HG03575 (cell line): ENCODE data around the gene PLEKHM3.

Source experiments
- ATAC-seq: cut with Tn5 transposase; IDR thresholded peaks from one replicate; pipeline ENCODE4 v1.9.1; 2021; ENCODE audit not compliant: unreplicated experiment, insufficient number of reproducible peaks, low FRiP score; ENCODE audit errors: extremely low read depth

Gene PLEKHM3

DNA sequence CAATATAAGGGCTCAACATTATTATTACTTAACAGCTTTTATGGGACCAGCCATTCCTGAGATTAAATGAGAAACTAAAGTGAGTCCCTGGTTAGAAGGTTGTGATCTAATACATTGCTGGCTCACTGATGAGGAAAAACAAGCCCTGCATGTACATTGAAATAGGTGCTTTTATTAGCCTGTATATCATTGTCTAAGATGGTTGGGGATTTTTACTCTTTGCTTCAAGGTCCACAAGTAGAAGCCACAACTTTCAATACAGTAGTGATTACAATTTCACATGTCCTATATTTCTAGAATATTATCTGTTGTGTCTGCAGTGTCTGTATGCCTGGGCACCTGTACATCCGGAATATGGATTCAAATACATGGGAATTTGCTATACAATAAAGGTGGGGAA is 151.5 kb downstream of the PLEKHM3 start:
- peak; percentile 82 for ATAC-seq

DNA sequence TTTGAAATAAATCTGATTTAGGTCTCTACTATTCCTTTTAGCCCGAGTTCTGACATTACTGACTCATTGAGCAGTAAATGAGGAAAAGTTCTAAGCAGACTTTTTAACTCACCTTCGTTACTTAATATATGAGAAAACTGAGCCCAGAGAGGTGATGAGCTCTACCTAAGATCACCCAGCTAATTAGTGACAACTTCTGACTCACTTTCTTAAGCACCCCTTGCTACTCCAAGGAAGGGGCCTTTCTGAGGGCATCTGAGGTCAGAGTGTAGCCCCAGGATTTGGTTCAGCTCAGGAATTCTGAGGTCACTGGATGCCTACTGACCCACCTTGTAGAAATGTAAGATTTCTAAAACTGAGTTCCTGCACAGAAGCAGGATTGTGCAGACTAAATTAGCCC is 153.4 kb downstream of the PLEKHM3 start:
- ATAC-seq: no peak

DNA sequence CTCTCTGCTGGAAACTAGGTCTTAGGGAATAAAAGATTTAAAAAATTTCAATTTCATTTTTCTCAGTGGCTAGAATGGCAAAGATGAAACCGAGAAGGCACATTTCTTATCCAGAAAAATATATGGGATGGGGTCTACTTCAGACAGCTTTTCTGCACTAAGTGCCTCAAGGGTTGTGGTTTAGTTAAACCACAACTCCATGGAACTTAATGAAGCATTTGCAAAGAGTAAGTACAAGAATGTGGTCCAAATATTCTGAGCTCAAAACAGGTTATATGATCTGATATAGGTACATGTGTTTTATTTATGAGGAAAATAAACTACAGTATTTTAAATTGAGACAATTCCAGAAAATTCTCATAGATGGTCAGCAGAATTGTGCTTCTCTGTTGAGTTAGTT is 153.8 kb downstream of the PLEKHM3 start:
- ATAC-seq: no peak

DNA sequence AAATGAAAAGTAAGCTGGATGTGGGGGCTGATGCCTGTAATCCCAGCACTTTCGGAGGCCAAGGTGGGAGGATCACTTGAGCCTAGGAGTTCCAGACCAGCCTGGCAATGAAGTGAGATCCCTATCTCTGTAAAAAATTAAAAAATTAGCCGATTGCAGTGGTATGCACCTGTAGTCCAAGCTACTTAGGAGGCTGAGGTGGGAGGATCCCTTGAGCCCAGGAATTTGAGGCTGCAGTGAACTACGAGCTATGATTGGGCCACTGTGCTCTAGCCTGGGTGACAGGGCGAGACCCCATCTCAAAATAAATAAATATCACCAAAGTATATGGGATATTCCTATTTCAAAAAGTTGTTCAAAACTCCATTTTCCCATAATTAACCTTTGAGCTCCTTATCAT is 154.5 kb downstream of the PLEKHM3 start:
- ATAC-seq: no peak

DNA sequence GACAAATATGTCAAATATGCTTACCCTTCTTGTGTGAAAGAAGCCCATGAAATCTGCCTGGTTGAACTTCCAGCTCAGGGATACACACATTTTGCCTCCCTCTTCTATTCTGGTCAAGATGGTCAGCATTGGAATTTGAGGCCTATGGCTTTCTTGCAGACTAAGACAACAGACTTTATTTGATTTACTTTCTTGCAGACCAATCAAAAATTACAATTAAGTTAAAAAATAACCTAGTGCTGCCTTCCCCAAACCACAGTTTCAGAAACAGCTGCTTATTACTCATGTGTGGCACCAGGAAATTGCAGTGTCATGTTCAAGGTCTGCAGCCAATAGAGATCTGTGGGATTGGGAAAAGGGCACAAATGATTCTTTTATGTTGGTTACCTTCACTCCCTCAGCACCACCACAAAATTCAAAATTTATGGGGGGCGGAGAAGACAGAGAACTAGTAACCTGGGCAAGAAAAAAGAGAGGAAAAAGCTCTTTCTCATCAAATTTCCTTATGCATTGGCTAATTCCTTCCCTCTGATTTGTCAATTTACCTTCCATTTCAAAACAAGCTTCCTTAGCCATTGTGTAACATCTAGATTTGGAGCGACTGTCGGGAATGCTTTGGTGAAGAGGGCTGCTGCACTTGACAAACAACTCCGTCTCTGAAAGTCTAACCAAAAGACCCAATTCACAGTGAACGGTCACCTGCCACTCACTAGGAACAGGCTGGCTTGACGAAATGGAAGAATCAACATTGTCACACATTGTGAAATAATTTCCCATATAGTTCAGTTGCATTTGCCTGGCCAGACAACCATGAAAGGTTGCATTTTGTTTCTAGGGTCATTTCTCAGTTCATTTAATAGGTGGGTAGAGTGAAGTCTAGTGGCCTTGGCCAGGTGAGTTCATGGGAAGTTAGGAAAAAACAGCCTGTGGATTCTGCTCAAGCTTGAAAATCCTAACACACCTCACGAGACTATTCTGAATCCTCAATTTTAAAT is 155.2 kb downstream of the PLEKHM3 start:
- no peak for ATAC-seq

DNA sequence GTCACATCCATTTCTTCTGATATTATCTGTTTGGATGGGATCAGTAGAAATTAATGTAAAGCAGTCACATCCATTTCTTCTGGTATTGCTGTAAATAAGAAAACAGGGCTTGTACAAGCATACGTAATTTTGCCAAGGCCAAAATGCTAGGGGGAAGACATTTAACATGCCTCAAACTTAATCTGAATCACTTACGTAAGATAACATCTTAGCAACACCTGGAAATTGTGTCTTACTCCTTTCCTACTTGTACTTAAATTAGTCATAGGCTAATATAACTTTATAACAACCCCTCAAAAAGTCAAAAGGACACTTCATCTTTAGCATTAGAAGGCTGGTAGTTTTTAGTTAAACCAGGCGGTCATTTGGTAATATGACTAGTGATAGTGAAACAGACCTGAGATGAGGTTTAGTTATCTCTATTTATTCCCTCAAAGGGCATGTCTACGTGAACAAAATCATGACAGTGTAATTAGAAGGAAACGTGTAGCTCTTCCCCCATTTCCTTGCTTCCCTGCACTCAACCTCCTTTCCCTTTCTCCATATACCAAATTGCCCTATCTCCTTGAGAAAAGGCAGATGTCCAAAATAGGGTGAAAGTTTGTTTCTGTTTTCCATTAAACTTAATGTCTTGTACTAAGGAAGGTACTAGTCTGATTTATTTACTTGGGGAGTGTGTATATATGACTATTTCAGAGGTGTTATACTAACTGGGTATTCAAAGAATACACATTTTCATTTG is 156.3 kb downstream of the PLEKHM3 start:
- ATAC-seq: no peak

DNA sequence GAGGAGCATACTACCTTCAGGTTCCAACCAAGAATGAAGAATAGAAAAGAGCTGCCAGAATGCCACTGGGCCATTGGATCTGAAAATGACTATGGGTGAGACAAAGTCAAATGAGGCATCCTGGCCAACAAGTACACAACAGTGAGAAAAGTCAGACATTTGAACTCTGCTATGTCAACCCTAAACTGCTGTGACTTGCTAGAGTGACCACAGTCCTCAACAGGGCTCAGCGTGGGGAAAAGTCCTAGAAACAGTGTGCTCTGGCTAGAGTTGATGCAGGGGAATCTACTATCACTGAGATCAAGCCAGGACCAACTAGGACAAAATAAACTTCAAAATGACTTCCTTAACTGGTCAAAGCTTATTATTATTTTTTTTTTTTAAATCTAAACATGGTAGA is 157.4 kb downstream of the PLEKHM3 start:
- ATAC-seq: no peak

DNA sequence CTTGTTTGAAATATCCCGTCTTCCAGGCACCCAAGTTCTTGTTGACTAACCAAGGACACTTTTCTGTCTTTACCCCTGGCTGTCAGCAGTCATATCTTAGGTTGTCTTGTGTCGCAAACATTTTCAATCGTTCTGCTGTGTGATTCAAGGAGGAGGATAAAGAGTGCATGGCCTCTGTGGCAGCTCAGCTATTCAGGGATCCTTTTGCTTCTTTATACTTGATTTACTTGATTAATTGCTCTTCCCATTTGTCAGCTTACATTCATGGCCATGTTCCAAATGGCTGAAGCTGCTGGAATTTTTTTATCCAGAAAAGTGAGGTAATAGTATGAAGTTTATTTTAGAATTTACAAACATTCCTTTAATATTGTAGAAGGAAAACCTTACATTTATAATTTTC is 158.3 kb downstream of the PLEKHM3 start:
- ATAC-seq: no peak

DNA sequence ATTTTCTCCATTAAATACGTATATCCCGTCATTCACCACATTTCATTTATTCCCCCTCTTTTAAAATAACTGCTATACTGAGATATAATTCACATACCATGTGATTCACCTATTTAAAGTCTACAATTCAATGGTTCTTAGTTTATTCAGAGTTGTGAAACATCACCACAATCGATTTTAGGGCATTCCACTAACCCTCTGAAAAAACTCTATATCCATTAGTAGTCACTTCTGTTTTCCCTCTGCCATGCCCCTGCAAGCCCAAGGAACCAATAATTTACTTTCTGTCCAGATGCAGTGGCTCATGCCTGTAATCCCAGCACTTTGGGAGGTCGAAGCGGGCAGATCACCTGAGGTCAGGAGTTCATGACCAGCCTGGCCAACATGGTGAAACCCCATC is 160.1 kb downstream of the PLEKHM3 start:
- ATAC-seq: no peak

DNA sequence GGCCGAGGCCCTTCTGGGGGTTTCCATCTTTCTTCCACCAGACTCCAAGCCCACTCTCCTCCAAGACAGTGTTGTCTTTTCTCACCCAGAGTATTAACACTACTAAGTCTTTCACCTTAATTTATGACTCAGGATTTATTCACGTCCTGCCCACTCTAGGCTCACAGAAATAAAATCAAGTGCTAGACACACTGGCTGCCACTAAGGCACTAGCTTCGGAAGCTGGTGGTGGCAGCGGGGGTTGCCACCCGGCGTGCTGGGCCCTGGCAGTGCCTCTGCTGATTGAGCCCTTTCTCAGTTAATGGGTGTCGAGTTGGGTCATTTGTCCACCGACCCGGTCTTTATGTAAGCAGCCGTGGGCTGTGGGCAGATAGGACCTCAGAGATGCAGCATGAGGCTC is 162.0 kb downstream of the PLEKHM3 start:
- no peak for ATAC-seq

DNA sequence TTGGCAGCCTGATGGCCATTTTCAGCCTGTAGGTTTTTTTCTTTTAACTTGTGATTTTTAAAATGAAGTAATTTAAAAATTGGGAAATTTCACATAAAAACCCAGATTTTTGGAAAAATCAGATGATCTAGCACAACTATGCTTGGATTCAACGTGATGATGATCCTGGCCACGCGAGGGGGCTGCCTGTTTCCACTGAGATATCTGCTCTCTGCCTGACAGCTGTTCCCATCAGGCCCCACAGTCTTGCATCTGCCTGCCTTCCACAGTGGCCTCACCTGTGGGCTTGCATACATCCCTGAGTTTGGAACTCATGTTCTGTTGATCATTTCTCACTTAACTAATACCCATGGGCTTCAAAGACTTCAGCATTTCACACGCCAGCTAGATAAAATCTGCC is 163.5 kb downstream of the PLEKHM3 start:
- no peak for ATAC-seq

DNA sequence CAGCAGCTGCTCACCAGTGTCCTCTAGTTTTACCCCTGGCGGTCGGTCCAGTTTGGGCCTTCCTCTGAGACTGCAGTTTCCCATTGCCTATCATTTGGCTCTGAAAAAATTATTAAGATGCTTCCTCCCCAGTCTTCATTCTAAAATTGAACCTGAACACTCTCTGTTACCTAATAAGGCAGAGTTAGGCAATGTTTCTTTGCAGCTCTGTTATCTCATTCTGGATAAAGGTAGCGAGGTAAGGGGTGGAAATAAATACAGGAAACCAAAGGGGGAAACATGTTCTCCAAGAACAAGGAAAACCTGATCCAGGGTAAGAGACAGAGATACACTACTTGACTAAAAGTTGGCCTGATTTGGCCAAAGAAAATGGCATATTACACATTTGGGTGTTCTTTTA is 164.6 kb downstream of the PLEKHM3 start:
- no peak for ATAC-seq

DNA sequence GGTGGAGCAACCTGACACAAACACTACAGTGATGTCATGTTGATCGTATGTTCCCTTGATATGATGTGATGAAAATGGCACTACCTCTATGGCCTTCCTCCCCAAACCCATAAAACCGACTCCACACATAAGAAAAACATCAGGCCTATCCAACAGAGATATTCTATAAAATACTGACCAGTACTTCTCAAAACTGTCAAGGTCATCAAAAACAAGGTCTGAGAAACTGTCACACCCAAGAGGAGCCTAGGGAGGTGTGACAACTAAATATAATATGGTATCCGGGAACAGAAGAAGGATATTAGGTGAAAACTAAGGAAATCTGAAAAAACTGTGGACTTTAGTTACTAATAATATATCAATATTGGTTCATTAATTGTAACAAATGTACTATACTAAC is 169.7 kb downstream of the PLEKHM3 start:
- ATAC-seq: no peak

DNA sequence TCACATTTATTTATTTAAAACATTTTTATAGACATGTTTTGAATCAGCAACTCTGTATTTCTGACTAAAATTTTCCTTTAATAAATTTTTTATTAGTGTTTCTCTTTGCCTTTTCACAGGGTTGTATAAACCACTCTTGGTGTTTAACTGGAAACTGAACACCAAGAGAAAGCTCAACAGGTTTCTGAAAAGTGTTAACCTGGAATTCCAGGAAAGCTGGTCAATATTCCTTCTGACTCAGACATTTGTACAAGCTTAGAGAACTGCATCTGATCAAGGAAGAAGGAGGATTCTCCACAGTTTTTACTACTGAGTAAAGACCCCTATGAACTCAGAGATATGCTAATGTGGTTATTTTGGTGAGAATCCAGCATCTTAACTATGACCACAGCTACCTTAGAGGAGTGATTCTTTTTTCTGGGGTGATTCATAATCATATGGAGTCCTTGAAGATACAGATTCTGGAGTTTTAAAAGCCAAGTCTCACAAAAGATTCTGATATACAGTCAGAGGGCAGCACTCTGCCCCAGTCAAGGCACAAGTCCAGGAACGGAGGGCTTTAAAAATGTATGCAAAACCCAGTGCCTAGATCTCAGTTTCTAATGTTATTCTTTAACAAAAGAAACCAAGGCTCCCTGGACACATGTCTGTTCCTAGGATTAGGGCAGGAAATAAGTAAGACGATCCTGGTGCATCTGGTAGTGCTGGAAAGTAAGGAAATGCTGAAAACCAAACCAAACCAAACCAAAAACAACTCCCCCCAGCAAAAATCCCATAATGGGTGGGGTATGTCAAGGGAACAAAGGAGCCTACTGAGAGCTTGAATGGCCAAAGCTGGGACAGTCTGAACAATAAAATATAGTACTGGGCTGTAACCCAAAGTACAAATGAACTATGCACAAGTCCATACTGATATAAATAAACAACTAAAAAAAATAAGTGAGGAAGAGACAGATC is 170.6 kb downstream of the PLEKHM3 start:
- ATAC-seq: no peak

DNA sequence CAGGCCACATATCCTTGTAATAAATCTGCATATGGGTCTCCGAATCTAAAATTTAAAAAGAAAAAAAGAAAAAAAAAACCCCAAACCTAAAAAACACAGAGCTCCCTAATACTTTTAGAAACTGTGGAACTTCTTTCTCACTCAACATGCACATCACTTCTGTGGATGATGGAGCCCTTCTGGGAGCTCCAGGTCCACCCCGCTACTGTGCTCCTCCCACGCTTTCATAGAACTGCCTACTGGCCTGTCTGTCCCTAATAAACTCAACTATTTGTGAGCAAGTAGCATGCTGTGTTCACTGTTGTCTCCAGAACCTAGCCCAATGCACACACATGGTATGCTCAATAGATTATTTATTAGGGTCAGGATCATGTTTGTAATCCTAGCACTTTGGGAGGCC is 172.5 kb downstream of the PLEKHM3 start:
- ATAC-seq: no peak

DNA sequence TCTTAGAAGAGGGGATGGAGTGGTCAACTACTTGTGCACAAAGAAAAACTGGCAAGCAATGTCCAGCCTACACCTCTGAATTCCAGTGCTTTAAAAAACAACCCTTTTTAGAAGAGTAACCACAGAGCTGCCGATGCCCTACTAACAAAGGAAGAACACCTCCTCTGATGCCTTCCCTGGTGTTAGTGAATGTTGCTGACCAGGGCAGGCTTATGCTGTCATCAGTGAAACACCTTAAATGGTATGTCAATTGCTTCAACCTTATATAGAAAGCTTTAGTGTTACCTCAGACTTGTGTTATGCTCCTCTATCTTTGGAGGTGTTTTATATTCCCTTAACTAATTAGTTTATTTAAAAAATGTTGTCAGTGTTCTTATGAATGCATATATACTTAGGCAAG is 175.9 kb downstream of the PLEKHM3 start:
- no peak for ATAC-seq

DNA sequence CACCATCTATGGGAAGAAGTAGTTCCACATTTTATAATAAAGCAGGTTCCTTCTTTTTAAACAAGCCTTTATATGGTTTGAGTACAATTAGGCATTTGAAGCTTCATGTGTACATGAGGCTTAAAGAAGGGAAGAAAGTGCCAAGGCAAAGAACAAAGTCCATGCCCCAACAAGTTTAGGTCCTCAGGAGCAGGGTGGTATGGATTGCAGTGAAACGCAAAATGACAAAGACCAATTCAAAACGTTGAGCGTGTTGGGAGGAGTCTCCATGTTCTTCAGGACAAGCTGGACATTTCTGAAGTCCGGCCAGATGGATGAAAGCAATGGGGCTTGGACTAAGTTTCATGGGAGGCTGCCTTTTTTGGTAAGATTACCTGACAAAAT is 176.8 kb downstream of the PLEKHM3 start:
- no peak for ATAC-seq

DNA sequence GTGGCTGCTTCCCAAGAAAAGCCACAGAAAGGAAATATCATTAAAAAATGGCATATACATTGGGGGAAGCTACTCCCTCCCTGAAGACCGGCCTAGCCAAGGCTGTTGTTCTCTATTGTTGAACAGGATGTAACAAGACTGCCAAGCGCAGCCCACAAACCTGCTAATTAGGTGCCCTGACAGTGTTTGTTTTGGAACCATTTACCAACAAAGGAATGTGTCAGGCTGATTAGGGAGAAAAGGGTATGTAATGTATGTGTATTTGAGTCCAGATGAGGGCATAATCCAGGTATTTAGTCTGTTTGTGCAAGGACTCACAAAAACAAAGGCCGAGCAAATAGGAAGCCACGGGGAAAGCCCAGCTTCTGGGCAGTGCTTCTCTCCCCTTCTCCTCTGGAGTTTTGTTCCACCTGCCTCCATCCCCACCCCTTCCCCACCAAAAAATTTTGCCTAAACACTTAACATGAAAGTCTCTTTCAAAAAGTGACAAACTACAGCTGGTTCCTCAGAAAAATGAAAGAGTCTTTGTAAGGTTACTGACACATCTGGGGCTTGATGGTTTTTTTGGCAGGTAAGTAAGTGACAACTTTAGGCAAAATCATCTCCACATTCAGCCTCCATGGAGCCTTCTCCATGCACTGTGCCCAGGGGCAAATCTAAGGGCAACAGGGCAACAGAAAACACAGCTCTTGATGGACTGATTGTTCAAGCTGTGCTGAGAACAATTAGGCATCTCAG is 177.4 kb downstream of the PLEKHM3 start:
- no peak for ATAC-seq
